GM21423 (cell line): ENCODE results near the gene MAF.

Source experiments
- ATAC-seq: cut with Tn5 transposase; IDR thresholded peaks from one replicate; pipeline ENCODE4 v1.9.1; 2021; ENCODE audit warnings: mild to moderate bottlenecking, moderate library complexity; ENCODE audit not compliant: unreplicated experiment

The MAF gene

GRCh38 chr16:79600638-79601091, at the start of gene MAF:
Gene MAF (minus strand): TSS chr16:79600737. CDS start chr16:79599902, 835 bp downstream.
- no peak for ATAC-seq

- ATAC-seq, result no peak
These were observed 48.3 kb upstream of the MAF start for GRCh38 chr16:79648826-79649225.

- ATAC-seq, result no peak
These were observed 47.0 kb upstream of the MAF start for GRCh38 chr16:79647586-79647985.

- no peak for ATAC-seq
These were observed 45.2 kb upstream of the MAF start for GRCh38 chr16:79645701-79646100.

- ATAC-seq, result no peak
These were observed 44.6 kb upstream of the MAF start for GRCh38 chr16:79644971-79645667.

GRCh38 chr16:79642652-79643051, 42.1 kb upstream of the MAF start:
- ATAC-seq, result no peak

GRCh38 chr16:79640513-79641360, 40.2 kb upstream of the MAF start:
- no peak for ATAC-seq

- ATAC-seq, result no peak
These were observed 39.2 kb upstream of the MAF start for GRCh38 chr16:79639576-79640311.

GRCh38 chr16:79638386-79638785, 37.8 kb upstream of the MAF start:
- ATAC-seq, result no peak

- ATAC-seq, result no peak
These were observed 35.0 kb upstream of the MAF start for GRCh38 chr16:79635488-79635887.

- no peak for ATAC-seq
These were observed 33.8 kb upstream of the MAF start for GRCh38 chr16:79634298-79634697.

GRCh38 chr16:79632289-79632688, 31.8 kb upstream of the MAF start:
- ATAC-seq, result no peak

- no peak for ATAC-seq
These were observed 28.5 kb upstream of the MAF start for GRCh38 chr16:79628988-79629387.

- ATAC-seq, result peak; percentile 75
These were observed 28.0 kb upstream of the MAF start for GRCh38 chr16:79628501-79628975.

- ATAC-seq, result no peak
These were observed 26.6 kb upstream of the MAF start for GRCh38 chr16:79627092-79627491.

- no peak for ATAC-seq
These were observed 25.2 kb upstream of the MAF start for GRCh38 chr16:79625738-79626137.

GRCh38 chr16:79623824-79624223, 23.3 kb upstream of the MAF start:
- no peak for ATAC-seq

GRCh38 chr16:79623062-79623461, 22.5 kb upstream of the MAF start:
- ATAC-seq, result no peak

- ATAC-seq, result no peak
These were observed 20.5 kb upstream of the MAF start for GRCh38 chr16:79621027-79621426.

- no peak for ATAC-seq
These were observed 18.1 kb upstream of the MAF start for GRCh38 chr16:79618692-79619050.

- ATAC-seq, result no peak
These were observed 17.6 kb upstream of the MAF start for GRCh38 chr16:79618041-79618691.
